Fibroblast of pulmonary artery (primary cell): ENCODE measurements around the gene RUBCN.
"Not testable (repeated sequence)": the region's sequence is repeated elsewhere in the genome, so short reads cannot be mapped to it uniquely, and the experiment has no call there.

Experiments used
- DNase-seq: peaks from one replicate; pipeline ENCODE4 v3.0.0-alpha.2; 2010; ENCODE audit warnings: low read depth
- H3K4me3 ChIP-seq: replicated peaks from 2 replicates; pipeline ENCODE4 v1.5.1; 2011; ENCODE audit warnings: low read depth, mild to moderate bottlenecking, control low read depth, low read length, moderate library complexity
- CTCF ChIP-seq: IDR thresholded peaks from 2 replicates; pipeline ENCODE4 v1.5.1; 2011; ENCODE audit warnings: mild to moderate bottlenecking, control low read depth, low read length, inconsistent platforms; ENCODE audit errors: missing control alignments

RUBCN gene

GRCh38 chr3:197631989-197632388 lies 104.7 kb downstream of the RUBCN start:
- DNase-seq, H3K4me3 ChIP-seq: not testable (repeated sequence)
- peak; percentile 31 for TF ChIP-seq CTCF

GRCh38 chr3:197630766-197631165 lies 105.9 kb downstream of the RUBCN start:
- H3K4me3 ChIP-seq, DNase-seq: not testable (repeated sequence)

GRCh38 chr3:197629286-197629685 lies 107.4 kb downstream of the RUBCN start:
- DNase-seq, H3K4me3 ChIP-seq: not testable (repeated sequence)

- H3K4me3 ChIP-seq: peak overlapping the region; percentile 64
- peak; percentile 72 for DNase-seq
These were observed 108.8 kb downstream of the RUBCN start for GRCh38 chr3:197627772-197628523.

- H3K4me3 ChIP-seq: peak overlapping the region; percentile 64
- not testable (repeated sequence) for DNase-seq
These were observed 109.4 kb downstream of the RUBCN start for GRCh38 chr3:197627158-197627771.

- H3K4me3 ChIP-seq: peak overlapping the region; percentile 50
- DNase-seq: not testable (repeated sequence)
These were observed 110.1 kb downstream of the RUBCN start for GRCh38 chr3:197626404-197627157.

GRCh38 chr3:197621478-197621877 lies 115.2 kb downstream of the RUBCN start:
- not testable (repeated sequence) for H3K4me3 ChIP-seq, DNase-seq
